NT2/D1 (cell line): ENCODE data around the gene HABP4.

Experiments used
- DNase-seq: peaks from one replicate; pipeline ENCODE4 v3.0.0-alpha.2; 2011; ENCODE audit warnings: low read depth, low spot score
- H3K27me3 ChIP-seq: 2 replicates; pipeline ENCODE4 v1.6.0; 2011; ENCODE audit warnings: mild to moderate bottlenecking; ENCODE audit not compliant: insufficient read length, insufficient read depth
- H3K36me3 ChIP-seq: 2 replicates; pipeline ENCODE4 v1.6.1; 2011; ENCODE audit warnings: mild to moderate bottlenecking, low read length, mixed read lengths; ENCODE audit not compliant: insufficient read depth, insufficient read length
- H3K4me1 ChIP-seq: 2 replicates; pipeline ENCODE4 v1.5.1; 2011; ENCODE audit not compliant: insufficient read depth, insufficient read length
- H3K4me3 ChIP-seq: 2 replicates; pipeline ENCODE4 v1.5.1; 2011; ENCODE audit warnings: low read depth; ENCODE audit not compliant: insufficient read length
- H3K9ac ChIP-seq: 2 replicates; pipeline ENCODE4 v1.6.0; 2011; ENCODE audit warnings: low read depth; ENCODE audit not compliant: insufficient read length
- H3K9me3 ChIP-seq: 2 replicates; pipeline ENCODE4 v1.5.1; 2011; ENCODE audit warnings: mild to moderate bottlenecking, low read length; ENCODE audit not compliant: insufficient read depth
- SUZ12 ChIP-seq: IDR thresholded peaks from 2 replicates; pipeline ENCODE4 v1.6.1; 2011; ENCODE audit not compliant: insufficient read length, insufficient read depth; ENCODE audit errors: extremely low read depth
- YY1 ChIP-seq: IDR thresholded peaks from 2 replicates; pipeline ENCODE4 v1.6.1; 2011; ENCODE audit not compliant: insufficient read length, insufficient read depth
- ZNF274 ChIP-seq: IDR thresholded peaks from 2 replicates; pipeline ENCODE4 v1.6.1; 2011; ENCODE audit warnings: mild to moderate bottlenecking, low read depth, low read length

HABP4 gene

DNA sequence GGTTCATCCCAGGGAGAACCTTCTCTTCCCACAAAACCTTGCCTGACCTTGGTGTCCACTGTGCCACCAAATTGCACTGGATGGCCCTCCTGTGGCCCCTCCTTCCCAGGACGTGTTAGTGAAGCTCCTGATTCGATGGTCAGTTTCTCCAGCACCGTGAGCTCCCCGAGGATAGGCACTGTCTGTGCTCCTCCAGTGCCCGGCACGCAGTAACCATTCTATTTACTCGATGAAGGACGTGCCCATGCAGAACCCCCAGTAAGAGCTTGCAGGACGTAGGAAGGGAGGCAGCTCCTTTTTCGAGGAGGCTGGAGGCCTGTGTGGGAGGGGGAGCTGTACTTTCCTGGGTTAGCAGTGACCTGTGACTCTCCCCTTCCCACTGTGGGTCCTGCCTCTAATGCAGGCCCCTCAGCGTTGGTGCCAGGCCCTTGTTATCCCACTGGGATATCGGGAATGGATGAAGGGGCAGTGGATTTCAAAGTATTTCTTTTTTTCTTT lies 39.6 kb downstream of the HABP4 start:
- no peak overlapping the region for H3K9ac ChIP-seq
- H3K36me3 ChIP-seq: peaks cover 79% of the 10 kb centered on the region
- H3K27me3 ChIP-seq: no peaks in the 10 kb centered on the region
- H3K4me3 ChIP-seq: no peak overlapping the region
- DNase-seq: no peak
- peaks cover 3% of the 10 kb centered on the region for H3K4me1 ChIP-seq
- no peaks in the 10 kb centered on the region for H3K9me3 ChIP-seq
- TF ChIP-seq ZNF274 (no peak), YY1 (no peak), SUZ12 (no peak)

DNA sequence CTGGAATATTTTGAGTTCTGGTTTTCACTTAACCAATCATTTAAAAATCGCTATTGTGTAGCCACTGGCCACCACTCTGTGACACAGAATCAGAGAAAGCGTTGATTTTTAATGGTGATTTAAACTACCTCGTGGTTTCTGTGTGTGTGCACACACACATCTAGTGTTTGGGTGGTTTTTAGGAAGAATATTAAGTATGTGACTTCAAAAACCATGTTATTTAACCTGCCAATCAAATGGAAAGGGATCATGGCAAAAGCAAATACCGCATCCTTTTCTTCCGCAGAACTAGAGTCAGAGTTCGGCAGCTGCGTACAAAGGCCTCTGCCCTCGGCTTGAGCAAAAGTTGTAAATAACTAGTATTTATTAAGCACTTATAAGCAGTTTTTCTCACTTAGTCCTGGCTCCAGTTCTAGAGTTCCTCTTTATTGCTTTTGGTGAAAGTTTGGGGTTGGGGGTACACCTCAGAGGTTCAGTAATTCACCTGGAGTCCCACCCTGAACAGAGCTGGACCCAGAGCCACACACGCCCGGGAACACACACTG lies 40.6 kb downstream of the HABP4 start:
- Histone ChIP-seq H3K4me3 (no peak overlapping the region), H3K36me3 (peaks cover 71% of the 10 kb centered on the region), H3K4me1 (peaks cover 3% of the 10 kb centered on the region), H3K9ac (no peak overlapping the region), H3K27me3 (no peaks in the 10 kb centered on the region), H3K9me3 (no peaks in the 10 kb centered on the region)
- TF ChIP-seq YY1 (no peak), SUZ12 (no peak), ZNF274 (no peak)
- no peak for DNase-seq

GRCh38 chr9:96491079-96491879 lies 41.3 kb downstream of the HABP4 start:
- H3K4me3 ChIP-seq: no peak overlapping the region
- no peaks in the 10 kb centered on the region for H3K27me3 ChIP-seq
- DNase-seq: no peak
- TF ChIP-seq SUZ12 (no peak), YY1 (no peak), ZNF274 (no peak)
- H3K4me1 ChIP-seq: peaks cover 3% of the 10 kb centered on the region
- H3K9ac ChIP-seq: no peak overlapping the region
- peaks cover 73% of the 10 kb centered on the region for H3K36me3 ChIP-seq
- no peaks in the 10 kb centered on the region for H3K9me3 ChIP-seq

DNA sequence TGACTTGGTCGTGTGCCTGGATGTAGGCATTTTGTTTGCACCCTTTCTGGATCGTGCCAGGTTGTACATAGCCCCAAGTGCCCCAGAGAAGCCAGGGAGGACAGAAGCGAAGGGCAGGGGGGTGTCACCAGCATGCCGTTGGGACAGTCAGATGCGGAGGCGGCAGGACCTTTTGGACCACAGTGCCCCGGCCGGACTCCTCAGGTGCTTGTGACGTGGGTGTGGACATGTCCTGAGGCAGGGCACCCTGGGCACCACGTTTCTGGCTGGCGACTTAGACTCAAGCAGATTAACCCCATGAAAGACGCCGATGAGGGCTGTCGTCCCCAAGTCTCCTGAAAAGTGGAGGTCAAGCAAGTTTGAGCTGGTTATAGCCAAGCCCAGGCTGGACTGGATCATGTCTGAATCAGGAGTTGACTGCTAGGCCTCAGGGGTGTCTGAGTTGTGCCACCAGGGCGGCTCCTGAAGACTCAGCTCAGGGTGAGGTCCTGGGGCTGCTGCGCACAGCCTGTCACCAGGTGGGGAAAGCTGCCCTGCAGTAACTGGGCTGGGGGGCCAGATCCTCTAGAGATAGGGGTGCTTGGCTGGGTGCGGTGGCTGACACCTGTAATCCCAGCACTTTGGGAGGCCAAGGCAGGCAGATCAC lies 42.0 kb downstream of the HABP4 start:
- DNase-seq: no peak
- Histone ChIP-seq H3K4me3 (no peak overlapping the region), H3K27me3 (no peaks in the 10 kb centered on the region), H3K36me3 (peaks cover 68% of the 10 kb centered on the region), H3K9me3 (no peaks in the 10 kb centered on the region), H3K9ac (no peak overlapping the region), H3K4me1 (peaks cover 3% of the 10 kb centered on the region)
- no peak for TF ChIP-seq SUZ12
- no peak for TF ChIP-seq ZNF274
- no peak for TF ChIP-seq YY1

- peaks cover 61% of the 10 kb centered on the region for H3K36me3 ChIP-seq
- no peaks in the 10 kb centered on the region for H3K27me3 ChIP-seq
- peaks cover 3% of the 10 kb centered on the region for H3K4me1 ChIP-seq
- DNase-seq: no peak
- H3K9me3 ChIP-seq: no peaks in the 10 kb centered on the region
- TF ChIP-seq ZNF274 (no peak), YY1 (no peak), SUZ12 (no peak)
- H3K4me3 ChIP-seq: no peak overlapping the region
- no peak overlapping the region for H3K9ac ChIP-seq
Measured at GRCh38 chr9:96492993-96493531, 43.1 kb downstream of the HABP4 start.

DNA sequence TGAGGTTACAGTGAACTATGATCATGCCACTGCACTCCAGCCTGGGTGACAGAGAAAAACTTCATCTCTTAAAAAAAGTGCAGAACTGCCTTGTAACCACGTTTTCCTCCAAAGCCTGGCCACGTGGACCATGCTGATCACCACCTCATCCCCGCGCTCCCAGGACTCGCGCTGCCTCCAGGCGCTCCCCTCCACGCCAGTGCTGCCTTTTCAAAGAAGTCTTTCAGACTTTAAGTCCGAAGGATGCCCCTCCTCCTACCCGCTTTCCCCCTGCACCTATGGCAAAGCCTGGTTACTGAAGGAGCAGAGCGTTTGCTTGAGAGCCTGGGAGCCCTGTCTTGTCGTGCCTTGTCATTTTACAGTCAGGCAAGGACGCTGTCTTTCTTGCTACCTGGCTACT lies 43.8 kb downstream of the HABP4 start:
- Histone ChIP-seq H3K27me3 (no peaks in the 10 kb centered on the region), H3K4me3 (no peak overlapping the region), H3K9ac (no peak overlapping the region), H3K4me1 (peaks cover 3% of the 10 kb centered on the region), H3K9me3 (no peaks in the 10 kb centered on the region), H3K36me3 (peaks cover 54% of the 10 kb centered on the region)
- no peak for DNase-seq
- no peak for TF ChIP-seq SUZ12
- TF ChIP-seq ZNF274: no peak
- TF ChIP-seq YY1: no peak
